ENCODE results near the gene HEXD.

The HEXD gene

DNA sequence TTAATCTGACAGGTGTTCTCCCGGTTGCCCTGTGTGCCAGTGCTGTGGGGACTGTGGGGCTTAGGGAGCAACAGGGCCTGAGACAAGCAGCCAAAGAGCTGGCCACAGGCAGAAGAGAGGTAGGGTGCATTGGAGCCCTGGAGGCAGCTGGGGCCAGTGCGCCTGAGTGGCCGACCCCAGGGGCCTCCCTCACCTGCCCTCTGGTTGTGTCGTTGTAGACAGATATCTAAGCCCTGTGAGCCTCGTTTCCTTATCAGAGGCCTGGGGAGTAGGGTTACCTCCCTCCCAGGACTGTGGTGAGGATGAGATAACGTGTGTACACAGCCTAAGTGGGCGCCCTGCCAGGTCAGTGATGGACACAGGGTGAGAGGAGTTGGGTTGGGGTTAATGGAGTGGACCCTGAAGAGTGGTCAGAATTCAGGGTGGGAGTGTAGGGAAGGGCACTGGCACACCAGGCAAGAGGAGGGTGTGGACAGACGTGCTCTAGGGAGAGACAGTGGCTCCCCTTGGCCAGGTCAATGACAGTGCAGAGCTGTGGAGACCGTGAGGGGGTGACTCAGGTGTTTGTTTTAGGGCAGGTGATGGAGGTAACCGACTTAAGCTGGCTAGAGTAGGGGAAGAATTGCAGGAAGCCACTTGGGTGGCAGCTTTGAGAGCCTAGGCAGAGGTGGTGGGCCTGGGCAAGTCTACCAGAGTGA, 43.8 kb downstream of the HEXD start:
- DNase-seq = no peak

DNA sequence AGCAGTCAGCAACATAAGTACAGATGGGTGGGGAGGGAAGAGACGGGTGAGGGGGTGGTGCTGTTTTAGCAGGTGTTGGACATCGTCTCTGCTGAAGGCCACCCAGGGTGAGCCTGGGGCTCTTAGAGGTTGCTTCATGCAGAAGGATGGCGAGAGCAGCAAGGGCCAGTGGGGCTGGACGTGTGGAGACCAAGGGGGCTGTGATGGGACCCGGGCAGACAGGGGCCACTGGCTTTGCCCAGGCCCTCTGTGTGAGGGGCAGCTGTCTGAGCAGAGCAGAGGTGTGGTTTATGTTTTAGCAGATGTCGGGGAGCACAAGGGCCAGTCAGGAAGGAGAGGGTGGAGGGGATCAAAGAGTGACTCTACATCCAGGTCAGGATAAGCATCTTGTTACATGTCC, 45.2 kb downstream of the HEXD start:
- no peak for DNase-seq

DNA sequence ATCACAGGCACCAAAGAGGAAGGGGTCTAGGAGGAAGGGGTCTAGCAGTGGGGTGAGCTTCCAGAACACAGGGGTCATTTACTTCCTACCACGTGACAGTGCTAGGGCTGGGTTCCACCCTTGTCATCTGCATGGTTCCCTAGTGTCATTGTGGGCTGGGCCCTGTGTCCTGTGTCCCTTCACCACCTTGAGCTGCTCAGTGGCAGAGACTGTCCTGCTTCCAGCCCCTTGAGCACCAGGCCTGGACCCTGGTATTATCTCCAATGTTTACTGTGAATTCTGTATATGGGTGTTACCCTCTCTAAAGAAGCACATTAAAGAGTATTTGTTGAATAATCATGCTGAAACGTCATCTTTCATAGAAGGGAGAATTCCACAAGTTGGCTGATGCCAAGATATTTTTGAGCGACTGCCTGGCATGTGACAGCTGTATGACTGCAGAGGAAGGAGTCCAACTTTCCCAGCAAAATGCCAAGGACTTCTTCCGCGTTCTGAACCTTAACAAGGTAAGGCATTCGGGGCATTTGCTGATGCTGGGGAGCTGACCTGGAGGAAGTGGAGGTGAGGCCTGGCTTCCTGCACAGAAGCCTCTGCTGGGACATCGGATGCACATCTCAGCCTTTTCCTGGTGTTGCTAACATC, 45.9 kb downstream of the HEXD start:
- DNase-seq = no peak

DNA sequence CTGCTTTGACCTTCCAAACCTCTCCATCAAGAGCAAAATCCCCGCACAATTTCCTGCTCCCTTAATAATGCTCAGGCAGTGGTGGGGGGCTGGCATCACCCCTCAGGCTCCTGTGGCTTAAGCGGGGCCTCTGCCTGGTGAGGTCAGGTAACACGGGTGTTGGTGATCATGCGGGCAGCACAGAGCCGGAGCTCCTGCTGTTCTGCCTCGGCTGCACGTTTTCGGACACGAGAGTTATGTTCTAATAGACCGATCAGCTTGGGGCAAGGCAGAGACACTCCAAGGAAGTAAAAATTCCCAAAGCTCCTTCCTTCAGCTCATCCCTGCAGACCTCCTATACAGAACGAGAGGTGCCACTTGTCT, 46.4 kb downstream of the HEXD start:
- DNase-seq = no peak

DNA sequence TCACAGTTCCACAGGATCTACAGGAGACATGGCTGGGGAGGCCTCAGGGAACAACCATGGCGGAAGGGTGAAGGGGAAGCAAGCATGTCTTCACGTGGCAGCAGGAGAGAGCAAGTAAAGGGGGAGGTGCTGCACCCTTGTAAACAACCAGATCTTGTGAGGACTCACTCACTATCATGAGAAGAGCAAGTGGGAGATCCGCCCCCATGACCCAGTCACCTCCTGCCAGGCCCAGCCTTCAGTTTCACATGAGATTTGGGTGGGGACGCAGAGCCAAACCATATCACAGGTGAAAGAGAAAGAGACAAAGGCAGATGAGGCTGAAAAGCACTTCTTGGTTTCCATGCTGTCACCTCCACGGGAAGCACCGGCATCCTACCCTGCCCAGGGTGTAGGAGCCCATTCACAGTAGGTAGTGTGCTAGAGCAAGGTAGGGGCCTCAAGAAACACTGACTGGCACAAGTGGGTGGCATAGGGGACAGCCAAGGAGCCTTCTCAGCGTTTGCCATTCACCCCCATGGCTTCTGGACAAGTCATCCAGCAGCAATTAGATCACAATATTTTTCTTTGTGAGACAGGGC, 47.0 kb downstream of the HEXD start:
- DNase-seq = no peak

DNA sequence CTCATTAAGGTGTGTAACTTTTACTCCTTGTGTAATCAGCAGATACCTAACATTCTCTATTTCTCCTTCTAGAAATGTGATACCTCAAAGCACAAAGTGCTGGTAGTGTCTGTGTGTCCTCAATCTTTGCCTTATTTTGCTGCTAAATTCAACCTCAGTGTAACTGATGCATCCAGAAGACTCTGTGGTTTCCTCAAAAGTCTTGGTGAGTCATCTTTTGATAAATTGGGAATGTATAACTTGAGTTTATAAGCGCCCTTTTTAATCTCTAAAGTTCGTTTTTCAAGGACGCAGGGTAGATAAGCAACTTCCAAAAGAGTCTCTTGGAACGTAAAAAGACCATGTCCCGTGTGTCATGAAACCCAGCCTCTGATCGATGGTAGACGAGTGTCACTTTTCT, 50.5 kb downstream of the HEXD start:
- no peak for DNase-seq

DNA sequence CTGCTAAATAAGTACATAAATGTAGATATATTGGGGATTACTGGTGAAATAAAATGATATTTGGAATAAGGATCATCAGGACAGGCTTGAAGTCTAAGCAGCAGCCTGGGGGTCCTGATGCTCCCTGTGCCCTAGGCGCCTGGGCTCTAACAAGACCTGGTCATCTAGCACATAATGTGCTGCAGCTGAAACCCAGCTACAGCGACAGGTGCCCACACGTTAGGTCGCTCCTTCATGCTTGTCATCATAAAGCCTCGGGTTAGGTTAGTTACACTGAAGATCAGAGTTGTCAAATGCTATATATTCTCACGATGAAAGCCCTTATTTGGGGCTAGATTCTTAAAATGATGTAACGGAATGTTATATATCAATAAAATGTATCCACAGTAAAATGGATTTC, 51.9 kb downstream of the HEXD start:
- DNase-seq = no peak

DNA sequence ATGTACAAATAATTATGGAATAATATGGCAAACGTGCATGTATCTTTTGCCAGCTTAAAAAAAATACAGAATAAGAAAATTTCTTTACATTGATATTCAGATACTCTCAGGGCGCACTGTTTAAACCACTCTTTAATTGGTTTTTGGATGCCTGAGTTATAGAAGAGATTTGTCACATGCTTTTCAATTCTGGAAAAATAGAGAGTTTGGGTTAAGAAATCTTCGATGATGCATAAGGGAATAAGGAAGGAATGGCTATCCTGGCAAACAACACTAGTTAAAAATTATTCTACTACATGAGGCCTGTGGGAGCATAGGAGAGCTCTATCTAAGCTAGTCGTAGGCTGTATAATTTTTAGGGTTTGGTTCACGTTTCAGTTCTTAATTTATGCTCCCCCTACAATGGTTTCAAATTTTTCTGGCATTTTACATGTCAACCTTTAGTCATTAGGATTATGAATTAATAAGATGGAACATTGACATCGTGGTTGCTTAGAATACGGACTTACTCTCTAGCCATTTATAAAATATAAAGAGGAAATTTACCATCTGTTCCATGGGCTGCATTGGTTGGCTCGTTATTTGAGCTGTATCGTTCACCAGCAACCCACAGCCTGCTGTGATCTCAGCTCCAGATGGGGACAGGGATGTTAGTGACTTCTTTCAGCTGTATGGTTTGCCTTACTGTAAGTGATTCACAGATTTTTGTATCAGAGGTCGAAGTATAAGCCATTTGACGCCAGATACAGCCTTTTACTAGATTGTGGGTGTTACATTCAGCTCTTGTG, 56.3 kb downstream of the HEXD start:
- DNase-seq = no peak

DNA sequence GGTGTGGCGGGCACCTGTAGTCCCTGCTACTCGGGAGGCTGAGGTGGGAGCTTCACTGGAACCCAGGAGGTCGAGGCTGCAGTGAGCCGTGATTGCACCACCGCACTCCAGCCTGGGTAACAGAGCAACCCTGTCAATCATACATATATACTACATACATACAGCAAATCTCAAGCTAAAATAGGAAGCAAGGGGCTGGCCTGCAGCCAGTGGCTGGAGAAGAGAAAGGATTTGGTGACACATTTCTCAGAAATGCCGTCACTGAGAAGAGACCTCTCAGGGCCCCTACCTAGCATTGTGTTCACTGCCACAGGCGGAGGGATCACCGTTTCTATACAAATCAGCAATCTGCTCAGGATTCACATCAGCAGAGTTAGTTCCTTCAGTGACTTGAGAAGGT, 57.3 kb downstream of the HEXD start:
- no peak for DNase-seq

DNA sequence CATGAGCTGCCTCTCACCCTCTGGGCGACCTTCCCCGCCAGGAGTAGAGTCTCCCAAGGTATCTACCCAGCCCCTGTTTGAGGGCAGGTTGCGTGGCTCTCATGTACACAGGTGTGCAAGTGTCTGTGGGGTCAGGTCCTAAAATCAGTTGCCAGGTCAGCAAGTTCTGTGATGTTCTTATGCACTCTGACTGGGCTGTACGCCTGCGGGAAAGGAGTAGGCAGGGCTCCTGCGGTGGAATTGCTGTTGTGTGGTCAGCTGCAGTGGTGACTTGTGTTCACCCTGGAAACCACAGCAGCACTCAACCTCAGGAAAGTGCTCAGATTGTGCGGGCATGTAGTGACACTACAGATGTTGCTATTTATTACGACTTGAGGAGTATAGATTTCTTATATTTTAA, 59.8 kb downstream of the HEXD start:
- DNase-seq = no peak

DNA sequence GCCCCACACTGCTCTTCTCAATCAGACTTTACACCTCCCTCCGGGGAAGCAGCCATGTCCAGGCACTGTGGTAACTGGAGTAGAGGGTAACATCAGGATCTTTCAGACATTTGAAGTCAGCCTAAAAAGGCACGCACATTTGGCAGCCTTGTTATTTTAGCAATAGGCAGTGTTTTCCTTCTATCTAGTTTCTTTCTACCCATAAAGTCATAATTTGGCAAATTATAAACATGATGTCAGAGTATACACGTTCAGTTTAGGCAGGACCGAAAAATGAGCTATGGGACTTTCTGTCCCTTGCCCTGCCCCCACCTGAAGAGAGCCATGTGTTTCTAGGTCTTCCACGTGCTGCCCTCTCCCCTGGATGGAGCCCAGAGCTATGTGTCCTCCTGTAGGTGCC, 61.5 kb downstream of the HEXD start:
- no peak for DNase-seq

DNA sequence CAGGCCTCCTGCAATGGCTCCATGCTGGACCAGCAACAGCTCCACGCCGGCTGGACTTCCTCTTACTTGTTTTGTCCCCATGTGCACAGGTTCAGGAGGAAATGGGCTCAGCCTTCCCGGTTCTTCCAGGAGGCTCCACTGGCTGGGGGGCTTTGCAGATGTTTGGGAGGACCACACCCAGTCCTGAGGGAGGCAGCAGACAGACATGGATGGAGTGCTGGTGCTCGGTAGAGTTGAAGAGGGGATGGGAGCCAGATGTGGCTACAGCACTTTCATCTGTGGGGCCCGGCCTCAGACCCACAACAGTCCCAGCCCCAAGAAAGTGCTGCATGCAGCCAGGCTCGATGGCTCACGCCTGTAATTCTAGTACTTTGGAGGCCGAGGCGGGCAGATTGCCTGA, 62.2 kb downstream of the HEXD start:
- no peak for DNase-seq

DNA sequence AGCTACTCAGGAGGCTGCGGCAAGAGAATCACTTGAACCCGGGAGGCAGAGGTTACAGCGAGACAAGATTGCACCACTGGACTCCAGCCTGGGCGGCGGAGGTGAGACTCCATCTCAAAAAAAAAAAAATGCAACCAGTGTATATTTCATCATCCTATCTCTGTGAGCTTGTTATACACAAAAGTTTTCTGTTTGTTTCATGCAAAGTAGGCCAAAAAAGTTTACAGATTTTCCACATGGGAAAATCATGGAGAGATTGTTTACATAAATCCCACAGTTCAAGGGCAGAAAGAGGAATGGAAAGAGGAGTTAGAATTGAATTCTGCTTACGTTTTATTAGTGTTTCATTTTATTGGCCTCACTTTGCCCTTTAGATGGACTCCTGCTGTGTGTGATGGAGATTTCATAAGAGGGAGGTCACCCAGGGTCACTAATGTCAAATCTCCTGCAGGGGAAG, 65.1 kb downstream of the HEXD start:
- DNase-seq = no peak

DNA sequence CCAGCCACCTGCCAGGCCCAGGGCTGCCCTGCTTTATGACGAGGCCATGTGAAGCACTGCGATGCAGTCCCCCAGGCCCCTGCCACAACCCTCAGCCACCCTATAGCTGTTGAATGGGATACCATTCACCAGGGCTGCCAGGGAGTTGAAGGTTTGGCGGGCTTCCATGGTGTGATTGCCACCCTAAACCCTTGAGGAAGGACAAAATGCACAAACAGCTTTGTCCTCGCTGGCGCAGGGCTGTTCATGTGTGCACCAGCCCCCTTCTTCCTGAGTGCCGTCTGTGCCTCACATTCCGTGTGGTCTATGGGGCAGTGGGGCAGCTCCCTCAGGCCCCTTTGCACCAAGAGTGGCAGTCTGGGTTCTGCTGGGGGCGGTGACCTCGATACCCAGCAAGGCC, 65.7 kb downstream of the HEXD start:
- DNase-seq = no peak

DNA sequence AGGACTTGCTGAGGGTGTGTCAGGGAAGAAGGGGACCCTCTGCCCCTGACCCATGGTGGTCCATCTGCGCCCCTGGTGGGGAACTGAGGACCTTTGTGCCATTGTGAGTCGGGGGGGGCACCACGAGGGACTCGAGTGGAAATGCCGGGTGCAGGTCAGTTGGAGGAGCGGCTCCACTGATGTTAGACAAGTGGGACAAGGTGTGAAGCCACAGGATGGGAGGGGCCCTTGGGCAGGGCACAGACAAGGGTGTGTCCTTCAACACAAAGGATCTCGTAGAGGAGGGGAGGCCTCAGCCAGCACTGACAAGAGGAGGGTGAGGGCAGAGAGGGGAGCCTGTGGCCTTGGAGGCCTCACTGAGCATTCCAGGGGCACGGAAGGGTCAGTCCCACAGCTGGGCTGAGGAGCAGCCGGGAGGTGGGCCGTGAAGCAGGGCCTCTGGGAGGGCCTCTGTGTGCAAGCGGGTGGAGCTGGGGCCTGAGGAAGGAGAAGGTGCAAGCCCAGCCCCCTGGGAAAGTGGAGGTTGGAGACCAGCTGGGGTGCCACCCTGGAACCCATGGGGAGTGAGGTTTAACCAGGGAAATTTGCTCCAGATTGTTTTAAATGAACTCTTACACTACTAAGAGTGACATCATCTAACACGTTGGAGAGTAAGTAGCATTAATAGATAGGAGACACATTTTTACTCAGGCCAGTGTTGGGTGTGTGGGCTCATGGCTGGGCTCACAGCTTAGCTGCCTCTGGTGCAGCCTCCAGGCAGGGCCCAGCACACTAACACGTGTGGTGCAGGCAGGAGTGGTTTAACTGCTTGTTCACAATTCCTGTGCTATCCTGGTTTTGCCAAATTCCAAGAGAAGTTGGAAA, 68.3 kb downstream of the HEXD start:
- no peak for DNase-seq

DNA sequence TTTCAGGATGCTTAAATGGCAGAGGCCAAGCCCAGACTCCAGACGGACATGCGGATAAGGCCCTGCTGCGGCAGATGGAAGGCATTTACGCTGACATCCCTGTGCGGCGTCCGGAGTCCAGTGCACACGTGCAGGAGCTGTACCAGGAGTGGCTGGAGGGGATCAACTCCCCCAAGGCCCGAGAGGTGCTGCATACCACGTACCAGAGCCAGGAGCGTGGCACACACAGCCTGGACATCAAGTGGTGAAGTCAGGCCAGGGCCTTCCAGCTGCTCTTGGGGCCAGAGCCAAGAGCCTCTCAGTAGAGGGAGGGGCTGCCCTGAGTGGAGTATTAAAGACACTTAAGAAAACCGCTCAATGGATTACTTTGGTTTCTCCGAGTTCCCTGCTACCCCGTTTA, 69.8 kb downstream of the HEXD start:
- no peak for DNase-seq

DNA sequence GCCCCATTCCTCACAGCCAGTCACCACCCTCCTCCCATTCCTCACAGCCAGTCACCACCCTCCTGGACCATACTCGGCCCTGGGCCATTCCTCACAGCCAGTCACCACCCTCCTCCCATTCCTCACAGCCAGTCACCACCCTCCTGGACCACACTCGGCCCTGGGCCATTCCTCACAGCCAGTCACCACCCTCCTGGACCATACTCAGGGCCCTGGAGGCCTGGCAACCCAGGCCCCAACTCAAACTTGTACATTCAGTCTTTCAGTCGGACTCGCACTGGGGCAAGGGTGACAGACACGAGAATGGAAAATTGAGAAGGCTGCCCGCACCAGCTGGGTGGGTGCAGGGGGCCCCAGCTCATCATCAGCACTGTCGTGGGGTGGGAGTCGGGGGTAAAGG, 71.0 kb downstream of the HEXD start:
- no peak for DNase-seq

DNA sequence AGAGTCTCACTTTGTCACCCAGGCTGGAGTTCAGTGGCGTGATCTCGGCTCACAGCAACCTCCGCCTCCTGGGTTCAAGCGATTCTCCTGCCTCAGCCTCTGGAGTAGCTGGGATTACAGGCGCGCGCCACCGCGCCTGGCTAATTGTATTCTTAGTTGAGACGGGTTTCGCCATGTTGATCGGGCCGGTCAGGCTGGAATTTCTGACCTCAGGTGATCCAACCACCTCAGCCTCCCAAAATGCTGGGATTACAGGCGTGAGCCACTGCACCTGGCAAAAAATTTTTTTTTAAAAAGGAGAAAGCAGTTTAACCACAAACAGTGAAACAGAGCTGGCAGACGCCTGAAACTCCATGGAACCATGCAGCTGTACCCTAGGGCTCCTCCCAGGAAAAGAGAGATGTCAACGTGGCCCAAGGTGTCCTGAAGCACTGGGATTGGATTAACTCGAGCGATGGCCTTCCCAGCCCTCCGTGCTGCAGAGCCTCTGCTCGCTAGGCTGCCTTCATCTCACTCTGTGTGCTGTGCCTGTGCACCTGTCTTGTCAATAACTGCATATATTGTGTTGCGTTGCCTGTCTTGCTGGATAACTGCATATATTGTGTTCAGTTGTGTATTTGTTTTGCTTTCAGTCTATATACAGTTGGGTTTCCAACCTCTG, 71.8 kb downstream of the HEXD start:
- DNase-seq = no peak

DNA sequence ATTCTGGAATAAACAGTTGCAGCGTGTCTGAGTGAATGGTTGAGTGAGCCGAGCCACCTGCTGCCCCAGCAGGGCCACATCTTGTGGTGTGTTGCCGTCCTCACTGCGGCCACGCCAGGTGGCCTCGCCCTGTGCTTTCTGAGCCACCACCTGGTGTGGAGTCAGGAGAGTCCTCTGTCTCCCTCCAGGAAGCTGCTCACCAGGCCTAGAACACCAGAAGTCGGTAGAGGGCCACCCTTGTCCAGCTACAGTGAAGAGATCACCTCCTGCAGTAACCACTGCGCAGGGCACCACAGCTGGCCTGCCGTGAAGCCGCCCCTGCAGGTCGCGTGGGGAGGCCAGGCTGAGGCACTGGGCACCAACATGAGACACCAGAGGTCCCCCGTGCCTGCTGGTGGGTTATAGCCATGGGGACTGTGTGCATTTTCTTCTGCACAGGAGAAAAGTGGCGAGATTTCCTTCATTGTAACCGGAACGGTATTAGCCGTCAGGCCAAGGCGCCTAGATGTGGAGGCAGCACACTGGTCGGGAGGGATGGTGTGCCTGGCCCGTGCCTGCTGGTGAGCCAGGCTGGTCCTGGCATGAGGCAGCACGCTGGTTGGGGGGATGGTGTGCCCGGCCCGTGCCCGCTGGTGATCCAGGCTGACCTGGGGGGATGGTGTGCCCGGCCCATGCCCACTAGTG, 72.5 kb downstream of the HEXD start:
- DNase-seq = no peak

DNA sequence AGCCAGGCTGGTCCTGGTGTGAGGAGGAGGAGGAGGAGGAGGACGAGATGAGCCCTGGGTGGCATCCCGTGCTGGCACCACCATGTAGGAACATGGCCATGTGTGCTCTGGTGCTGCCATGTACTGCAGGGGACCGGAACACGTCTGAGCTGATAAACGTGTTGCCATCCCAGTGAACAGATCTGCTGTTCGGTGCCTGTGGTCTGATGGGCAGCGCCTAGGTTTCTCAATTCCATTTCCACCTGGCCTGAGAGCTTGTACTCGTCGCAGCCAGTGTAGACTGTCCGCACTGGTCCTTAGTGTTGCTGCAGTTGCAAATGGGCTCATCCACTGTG, 73.0 kb downstream of the HEXD start:
- no peak for DNase-seq

DNA sequence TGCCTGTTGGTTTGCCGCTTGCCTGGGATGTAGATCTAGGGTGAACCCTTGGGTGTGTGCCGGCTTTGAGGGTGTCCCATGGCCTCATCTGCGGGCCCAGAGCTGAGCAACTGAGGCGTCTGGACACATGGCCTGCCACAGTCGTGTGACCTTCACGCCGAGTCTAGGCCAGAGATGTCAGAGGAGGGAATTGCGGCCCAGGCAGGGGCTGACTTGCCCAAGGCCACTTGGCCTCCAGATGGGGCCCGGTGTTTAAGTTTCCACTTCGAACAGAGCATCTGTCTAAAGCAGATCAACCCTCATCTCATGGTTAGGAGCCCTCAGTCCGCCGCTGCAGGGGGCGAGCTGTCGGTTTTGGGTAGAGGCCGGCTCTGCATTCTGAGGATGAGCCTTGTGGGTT, 73.4 kb downstream of the HEXD start:
- DNase-seq = no peak

Data from NCI-H2227 treated with DMSO at 0.1 percent for 48 hours (cell line).